Middle frontal gyrus (tissue), 1 donor: ENCODE measurements around the gene NLGN1.

ENCODE experiments used
- DNase-seq: peaks from one replicate; pipeline ENCODE4 v3.0.0-alpha.2; 2015; ENCODE audit warnings: low spot score; ENCODE audit errors: extremely low spot score

Gene NLGN1

DNA sequence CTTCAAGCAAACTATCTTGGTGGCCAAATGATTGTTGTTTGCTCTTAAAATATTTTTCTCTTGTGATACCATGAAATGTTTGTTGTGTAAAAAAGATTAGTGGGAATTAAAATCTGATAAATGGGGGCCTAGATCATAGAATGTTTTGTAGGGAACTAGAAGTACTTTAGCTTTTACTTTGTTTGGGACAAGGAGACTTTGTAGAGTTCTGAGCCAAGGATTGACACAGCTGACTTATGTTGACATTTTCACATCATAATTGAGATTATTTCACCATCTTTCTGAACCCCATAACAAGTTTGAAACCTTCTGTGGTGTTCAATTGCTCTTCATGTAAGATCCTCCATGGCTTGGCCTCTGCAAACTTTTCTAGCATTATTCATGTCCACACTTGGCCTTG, 235.4 kb downstream of the NLGN1 start:
- DNase-seq, result no peak

DNA sequence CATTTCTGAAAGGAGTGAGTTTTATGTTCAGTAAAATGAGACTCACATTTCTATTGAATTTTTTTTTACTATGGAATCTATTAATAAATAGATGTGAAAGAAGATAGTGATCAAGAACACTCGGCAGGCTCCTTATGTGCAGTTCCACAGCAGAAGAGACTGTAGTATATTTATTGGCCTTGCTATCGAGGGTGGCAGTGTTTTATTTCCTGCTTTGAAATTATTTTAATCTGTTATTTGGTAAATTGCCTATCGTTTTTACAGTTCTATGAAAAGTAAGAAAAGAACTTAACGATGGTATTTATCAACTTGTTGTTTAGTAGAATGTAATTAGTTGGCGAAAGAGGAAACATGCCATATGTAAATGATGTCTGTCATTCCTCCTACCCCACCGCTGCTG, 238.3 kb downstream of the NLGN1 start:
- no peak for DNase-seq

DNA sequence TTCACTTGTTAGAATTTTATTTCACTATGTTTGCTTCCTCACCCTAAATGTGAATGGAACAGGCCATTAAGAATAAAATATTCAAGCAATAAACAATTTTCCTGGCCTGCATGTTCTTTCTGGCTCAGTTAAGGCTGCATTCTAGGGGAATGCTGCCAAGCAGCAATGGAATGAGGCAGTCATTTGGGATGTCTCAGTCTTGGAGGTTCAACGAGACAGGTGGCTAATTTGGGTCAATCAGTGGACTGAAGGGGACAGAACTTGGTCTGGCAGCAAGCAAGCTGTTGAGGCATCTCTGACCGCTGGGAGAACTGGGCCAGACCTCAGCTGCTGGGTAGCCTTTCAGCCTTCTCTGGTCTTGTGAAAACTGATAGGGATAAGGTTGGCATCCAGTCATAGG, 241.6 kb downstream of the NLGN1 start:
- no peak for DNase-seq

DNA sequence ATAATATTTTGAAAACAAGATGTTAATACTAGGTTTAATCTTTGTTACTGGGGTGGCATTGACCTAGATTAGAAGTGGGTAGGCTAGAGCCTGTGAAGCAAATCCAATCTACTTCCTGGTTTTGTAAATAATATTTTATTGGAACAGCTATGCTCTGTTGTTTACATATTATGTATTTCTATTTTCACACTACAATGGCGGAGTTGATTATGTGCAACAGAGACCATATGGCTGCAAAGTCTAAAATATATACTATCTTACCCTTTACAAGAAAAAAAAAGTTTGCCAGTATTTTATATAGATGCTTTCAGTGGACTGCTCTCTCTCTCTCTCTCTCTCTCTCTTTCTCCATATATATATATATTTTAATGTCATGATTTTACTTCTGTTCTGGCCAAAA, 244.2 kb downstream of the NLGN1 start:
- DNase-seq, result no peak

DNA sequence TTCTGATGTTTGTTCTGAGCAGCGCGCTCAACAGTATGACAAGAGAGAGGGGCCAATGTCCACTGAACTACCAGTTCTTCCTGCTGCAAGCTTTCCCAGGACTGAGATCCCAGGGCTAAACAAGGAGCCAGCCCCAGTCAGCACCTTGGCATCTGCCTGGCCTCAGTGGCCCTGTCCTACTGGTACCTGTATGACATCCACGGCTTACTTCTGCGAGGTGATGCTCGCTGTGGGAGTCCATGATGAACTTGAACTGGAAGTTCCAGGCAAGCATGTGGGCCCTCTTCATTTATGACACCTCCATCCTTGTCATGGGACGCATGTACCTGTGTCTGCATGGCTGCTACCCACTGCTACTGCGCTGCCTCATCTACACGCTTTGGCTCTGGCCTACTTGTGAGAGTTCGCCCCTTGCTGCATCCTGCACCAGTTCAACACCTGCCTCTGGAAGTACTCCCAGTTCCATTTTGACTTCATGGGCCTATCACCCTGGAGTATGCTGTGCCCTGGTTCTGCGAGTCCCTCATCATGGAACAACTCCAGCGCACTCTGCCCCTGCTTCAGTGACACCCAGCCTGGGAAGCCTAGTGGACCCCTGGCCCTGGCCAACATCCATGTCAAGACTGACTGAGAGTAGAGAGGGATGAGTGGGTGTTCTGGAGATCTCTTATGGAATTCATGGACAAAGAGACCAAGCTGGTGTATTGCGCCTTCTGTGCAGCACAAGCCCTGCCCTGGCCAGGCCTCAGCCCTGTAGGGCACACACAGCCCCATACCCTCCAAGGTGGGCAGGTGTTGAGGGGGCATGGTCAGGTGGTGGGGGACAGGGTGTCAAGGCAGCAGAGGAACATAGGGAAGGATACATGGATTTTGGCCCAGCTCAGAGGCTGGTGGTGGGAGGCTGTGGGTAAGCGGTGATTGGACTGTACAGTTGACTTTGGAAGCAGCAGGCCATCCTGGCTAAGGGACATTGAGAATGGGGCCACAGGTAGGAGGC, 246.8 kb downstream of the NLGN1 start:
- DNase-seq, result no peak

DNA sequence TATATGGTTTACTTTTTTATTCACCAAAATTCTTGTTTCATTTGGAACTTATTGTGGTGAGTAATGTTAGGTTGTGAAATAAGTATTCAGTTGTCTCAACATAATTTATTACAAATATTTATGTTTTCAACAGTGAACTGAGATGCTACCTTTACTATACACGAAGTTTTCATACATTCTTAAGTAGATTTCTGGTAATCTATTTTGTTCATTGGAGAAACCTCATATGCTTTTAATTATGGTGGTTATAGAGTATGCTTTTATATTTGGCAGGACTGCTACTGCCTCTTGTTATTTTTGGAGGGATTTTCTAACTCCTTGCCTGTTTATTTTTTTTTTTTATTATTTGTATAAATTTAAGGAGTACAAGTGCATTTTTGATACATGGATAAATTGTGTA, 253.1 kb downstream of the NLGN1 start:
- DNase-seq, result no peak

DNA sequence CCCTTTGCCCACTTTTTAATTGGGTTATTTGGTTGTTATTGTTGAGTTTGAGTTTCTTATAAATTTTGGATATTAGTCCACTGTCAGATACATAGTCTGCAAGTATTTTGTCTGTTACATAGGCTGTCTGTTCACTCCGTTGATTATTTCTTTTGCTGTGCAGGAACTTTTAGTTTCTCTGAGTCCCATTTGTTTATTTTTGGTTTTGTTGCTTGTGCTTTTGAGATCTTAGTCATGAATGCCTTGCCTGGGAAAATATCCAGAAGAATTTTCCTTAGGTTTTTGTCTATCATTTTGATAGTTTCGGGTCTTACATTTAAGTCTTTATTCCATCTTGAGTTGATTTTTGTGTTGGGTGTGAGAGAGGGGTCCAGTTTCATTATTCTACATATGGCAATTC, 254.5 kb downstream of the NLGN1 start:
- DNase-seq, result no peak

DNA sequence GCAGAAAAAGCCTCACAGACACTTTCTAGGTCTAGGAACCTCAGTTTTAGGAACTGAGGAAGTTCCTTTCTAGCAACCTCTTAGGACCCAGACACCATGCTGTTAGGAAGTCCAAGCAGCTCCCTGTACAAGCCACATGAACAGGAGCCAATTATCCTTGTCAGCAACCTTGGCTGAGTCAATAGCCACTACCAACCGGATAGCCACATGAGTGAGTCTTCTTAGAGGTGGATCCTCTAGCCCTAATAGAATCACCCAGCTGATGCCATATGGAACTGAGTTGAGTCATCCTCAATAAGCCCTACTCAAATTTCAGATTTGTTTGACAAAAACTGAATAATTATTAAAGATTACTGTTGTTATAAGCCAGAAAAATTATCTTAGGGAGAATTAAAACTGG, 256.2 kb downstream of the NLGN1 start:
- DNase-seq, result no peak

DNA sequence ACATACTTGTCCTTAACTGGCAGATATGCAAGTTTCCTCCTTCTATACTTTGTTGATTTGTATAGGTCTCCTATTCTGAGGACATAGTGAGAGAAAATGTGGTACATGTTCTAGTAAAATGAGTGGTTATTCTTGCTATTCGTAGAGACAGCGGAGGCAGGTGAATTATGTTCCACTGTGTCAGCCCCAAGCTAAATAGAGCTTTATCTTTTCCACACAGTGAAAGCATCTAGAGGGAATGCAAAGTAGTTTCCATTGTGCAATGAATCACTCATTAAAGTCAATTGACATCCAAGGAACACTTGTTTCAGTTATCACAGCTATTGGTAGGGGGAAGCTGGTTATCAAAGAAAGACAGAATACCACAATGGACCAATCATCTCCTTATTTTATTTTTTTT, 262.4 kb downstream of the NLGN1 start:
- no peak for DNase-seq

DNA sequence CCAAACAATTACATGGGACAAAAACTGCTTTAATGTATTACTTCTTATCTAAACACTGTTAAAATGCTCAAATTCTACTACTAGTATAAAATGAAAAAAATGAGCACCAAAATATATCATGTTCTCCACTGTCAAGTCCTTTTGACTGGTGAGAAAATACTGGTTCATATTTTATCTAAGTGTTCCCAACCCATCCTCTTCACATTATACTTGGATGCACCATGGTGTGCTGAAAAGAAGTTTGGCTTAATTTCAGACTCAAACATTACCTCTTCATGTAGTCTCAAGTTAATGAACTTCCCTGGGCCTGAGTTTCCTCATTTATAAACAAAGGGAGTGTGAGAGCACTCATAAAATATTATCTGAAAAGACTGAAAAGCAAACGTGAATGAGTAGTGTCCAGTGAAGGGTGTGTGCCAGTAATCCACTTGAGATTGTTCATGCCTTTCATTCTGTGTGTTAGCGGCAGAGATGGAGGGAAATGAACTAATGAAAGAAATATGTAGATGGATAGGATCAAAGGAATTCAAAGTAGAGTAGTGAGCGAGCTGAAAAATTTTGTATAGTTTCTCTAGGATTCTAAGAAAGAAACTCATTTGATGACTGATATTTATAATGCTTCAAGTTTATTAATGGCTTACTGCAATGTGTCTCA, 263.2 kb downstream of the NLGN1 start:
- DNase-seq, result no peak

DNA sequence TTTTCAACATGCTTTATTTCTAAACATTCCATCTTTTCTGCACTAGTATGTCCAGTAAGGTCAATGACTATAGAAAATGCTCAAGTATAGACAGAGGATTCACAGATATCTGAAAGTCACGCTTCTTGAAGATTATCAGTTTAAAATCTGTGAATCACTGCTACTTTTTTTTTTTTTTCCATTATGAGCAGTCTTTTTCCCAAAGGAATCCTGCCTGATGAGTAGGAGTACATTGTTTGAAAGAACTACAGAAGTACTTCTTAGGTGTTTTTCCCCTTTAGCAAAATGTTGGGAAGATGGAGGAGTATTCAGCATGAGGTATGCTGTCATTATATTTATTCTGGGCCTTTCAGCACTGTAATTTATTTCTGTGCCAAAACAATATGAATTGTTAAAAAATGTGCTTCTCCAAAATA, 266.2 kb downstream of the NLGN1 start:
- DNase-seq, result no peak

DNA sequence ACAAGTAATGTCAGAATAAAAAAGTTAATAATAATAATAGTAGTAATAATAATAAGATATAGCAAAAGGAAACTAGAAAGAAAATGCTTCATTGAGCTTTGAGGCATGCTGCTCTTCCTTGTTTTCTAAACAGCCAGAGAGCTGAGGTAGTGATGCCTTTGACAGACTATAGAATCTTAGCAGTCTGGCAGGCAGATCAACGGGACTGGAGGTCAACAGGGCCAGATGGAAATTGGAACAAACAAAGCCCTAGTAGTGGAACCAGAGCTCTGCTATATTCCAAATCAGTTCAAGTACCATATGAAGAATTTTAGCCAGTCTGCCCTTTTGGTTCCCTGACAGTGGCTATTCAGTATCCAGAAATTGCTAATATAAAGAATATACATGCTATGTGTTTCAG, 278.6 kb downstream of the NLGN1 start:
- no peak for DNase-seq

DNA sequence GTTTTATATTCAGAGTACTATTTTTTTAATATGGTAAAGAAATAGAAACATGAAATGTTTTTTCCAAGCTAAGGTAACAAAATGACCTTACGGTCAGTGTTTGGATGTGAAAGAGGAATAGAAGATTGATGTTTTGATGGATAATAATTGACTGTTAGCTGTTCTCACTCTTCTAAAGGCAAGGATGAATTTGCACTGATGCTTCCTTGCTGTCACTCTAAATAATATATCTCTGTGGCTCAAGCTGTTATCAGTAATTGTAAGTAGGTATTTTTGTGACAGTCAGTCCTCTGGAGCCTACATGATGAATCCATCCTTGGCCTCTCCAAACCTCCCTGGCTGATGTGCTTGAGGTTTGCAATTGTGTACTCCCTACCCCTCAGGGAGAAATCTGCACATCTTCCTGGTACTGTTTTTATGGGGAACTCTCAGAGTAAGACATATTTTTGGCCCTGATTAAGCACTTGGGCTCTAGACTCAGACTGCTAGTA, 283.7 kb downstream of the NLGN1 start:
- DNase-seq, result no peak

DNA sequence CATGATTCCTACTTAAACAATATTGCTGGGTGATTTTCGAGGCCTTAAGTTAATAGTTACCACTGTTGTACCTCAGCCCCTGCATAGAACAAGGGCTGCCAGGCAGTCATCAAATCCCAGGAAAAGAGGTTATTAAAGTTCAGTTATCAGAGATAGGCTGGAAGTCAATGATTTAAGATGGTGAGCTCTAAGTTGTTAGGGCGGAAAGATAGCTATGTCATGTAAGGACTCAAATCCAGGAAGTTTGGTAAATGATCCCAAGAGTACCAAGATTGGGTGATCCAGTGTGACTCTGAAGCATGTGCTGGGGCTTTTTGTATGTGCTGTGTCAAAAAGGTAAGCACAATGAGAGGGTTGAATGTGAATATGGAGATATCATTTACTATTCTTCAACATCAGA, 287.9 kb downstream of the NLGN1 start:
- no peak for DNase-seq

DNA sequence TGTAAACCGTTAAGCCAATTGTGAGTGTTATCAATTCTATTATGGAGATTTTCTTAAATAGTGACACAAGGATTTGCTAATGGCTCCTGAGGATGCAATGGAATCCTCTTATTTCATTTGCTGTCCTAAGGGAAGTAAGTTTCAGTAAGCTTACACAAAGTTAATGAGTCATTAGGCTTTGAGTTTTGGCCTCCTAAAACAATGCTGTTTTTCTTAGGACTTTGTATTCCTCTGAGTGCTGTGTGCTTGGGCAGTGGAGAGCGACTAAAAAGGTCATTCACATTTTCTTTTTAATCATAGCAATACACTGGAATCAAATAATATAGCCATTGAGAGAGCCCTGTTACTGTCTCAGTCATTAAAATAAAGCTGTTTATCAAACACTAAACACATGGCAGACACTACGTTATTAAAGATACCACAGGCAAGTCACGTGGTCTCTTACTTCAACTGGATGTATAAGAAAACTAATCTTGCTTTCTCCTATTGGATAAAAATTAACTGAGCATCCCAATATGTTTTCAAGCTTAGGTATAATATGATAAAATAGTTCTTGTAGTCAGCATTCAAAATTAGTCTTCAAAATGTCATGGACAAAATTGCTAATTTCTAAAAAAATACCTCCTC, 290.8 kb downstream of the NLGN1 start:
- no peak for DNase-seq

DNA sequence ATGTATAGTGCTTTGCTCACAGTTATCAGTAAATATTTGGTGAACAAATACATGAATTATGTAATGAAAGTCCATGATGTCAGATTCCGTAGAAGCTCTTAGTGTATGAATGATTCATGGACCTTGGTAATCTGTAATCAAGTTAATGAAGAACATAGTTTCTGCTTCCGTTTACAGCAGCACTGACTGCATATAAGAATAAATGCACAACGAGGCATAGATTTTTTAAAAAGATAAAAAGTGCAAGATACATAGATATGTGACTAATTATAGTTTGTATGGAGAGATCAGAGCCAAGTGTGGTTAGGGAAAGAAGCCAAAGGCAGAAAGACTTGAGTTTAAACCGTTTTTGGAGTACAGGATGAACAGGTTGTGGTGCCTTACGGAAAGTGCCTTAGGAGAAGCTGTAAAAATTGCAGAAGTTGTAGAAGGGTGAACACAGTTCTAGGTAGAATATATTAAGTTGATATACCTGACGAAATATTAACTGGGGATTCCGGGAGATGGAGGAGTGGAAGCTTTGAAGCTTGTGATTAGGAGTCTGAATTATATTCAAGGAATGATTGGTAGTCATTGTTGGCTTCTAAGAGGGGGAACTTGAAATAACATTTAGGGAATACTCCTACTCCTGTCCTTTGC, 293.1 kb downstream of the NLGN1 start:
- peak; percentile 16 for DNase-seq

DNA sequence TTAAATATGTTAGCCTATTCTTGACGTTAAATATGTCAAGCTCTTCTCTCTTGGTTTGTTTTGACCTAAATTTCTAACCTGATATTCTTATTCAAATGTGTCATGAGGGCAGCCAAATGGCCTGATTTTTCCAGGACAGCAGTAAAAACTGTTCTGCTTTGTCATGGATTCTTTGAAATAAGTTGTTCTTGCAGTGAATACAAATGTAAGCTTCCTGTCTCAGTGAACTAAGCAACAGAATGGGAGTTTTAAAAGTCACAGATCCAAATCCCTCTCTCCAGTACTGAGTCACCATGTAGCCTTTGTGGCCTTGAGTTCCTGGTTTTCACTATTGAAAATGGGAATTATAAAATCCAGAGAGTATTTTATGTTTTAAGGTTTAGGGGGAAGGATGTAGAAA, 301.8 kb downstream of the NLGN1 start:
- no peak for DNase-seq

DNA sequence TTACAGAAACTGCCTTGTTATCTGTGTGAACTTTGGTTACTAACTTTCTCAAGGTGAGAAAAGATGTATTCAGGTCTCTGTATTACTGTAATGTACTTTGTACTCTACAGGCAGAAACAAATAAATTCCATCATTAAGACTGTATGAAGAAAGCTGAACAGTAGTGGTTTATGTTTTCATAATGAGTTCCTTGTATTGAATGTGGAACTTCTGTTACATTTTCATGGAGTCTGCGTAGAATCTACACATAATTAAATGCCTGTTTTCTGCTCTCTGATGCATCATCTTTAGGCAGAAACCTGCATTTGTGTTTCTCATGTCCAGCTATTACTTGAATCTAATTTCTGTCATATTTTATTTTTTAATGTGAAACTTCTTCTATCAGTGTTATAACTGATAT, 302.8 kb downstream of the NLGN1 start:
- no peak for DNase-seq

DNA sequence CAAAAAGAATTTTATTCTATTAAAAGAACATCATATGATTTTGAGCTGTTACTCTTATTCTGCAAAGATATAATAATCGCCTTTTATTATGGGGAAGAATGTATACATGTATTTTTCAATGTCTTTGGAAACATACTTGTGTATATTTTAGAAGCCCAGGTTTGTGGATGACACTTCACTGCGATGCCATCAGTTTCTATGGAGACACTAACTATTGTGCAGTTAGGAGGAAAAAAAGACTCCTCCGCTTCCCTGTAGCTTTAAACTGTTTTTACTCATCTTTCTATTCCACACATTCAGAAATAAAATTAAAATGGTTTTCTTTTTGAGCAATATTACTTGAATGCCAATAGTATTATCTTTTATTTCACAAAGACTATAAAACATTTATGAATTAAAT, 305.0 kb downstream of the NLGN1 start:
- DNase-seq, result no peak

DNA sequence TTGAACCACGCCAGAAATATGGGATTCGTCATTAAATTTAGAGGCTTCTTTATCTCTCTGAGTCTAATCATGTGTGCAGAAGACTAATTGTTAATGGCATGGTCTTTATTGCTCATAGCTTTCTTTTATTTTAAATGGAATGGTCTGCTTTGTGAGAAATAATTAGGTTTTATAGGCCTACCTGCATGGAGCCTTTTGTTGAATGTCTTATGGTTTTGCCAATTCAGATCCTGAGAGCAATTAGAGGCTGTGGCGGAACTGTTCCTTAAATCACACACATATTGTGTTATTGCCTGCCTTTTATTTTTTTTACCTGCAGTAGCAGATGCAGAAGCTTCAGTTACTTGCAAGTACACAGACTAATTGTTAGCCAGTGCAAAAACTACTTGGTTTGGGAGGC, 306.2 kb downstream of the NLGN1 start:
- no peak for DNase-seq

DNA sequence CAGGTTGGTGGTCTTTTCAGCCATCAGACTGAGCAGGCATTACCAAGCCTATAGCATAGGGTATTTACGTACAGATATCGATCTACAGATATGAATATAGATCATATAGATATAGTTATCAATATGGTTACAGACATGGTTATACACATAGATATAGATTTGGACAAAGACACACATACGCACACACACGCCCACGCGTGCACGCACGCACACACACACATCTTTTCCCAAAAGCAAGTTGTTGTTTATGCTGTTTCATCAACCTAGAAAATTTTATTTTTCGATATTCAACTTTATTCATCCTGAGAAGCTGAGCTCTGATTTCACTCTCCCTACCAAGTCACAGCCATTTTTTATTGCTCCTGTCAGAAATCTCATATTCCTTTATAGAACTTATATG, 309.1 kb downstream of the NLGN1 start:
- no peak for DNase-seq

DNA sequence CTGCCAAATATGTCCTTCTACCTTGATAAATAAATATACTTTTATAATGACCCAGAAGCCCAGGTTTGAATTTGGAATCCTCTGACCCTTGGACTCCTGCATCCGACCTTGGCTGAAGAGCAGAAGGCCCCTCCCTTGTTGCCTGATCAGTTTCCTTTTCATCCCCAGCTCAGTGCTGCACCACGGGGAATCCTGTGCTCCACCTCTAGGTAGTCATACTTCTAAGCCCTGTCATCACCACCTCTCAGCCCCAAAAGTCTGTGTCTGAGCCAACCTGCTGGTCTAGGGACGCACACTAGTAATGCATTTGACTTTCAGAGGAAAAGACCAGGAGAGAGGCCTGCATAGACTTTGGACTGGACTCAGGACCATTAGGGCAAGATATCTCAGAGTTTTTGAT, 310.6 kb downstream of the NLGN1 start:
- no peak for DNase-seq
